HL-60 (cell line): ENCODE measurements around the gene HSD11B2.

Experiments
- DNase-seq, 2 experiments: peaks; one replicate each; pipeline ENCODE4 v3.0.0-alpha.2; 2010 to 2020; ENCODE audit warnings: low read depth in 1 of 2, low spot score in 1 of 2
- H3K27ac ChIP-seq: fragments of 250-450 bp; sonication (Bioruptor Pico); replicated peaks from 2 replicates; pipeline ENCODE4 v1.5.1; 2020; ENCODE audit warnings: mild to moderate bottlenecking, moderate library complexity
- H3K27me3 ChIP-seq: fragments of 250-450 bp; sonication (Bioruptor Pico); 2 replicates; pipeline ENCODE4 v1.5.1; 2021; ENCODE audit warnings: mild to moderate bottlenecking, moderate library complexity; ENCODE audit not compliant: insufficient read depth, poor library complexity, severe bottlenecking
- H3K4me3 ChIP-seq: replicated peaks from 2 replicates; pipeline ENCODE4 v1.5.1; 2011; ENCODE audit warnings: mild to moderate bottlenecking, control low read depth, low read length; ENCODE audit not compliant: insufficient read depth
- CTCF ChIP-seq: IDR thresholded peaks from one replicate; pipeline ENCODE4 v1.5.1; 2011; ENCODE audit warnings: low read length, control low read depth, inconsistent platforms; ENCODE audit not compliant: insufficient read depth
- GABPA ChIP-seq: IDR thresholded peaks from 2 replicates; pipeline ENCODE4 v1.6.1; 2012; ENCODE audit warnings: low read depth
- POLR2AphosphoS5 ChIP-seq: IDR thresholded peaks from 2 replicates; pipeline ENCODE4 v1.6.1; 2012; ENCODE audit warnings: low read depth
- REST ChIP-seq: IDR thresholded peaks from 2 replicates; pipeline ENCODE4 v1.6.1; 2012; ENCODE audit warnings: low read depth; ENCODE audit not compliant: insufficient replicate concordance
- SPI1 ChIP-seq: IDR thresholded peaks from 2 replicates; pipeline ENCODE4 v1.6.1; 2012; ENCODE audit warnings: low read depth, mild to moderate bottlenecking, borderline replicate concordance

The HSD11B2 gene

GRCh38 chr16:67456391-67457081 is 25.6 kb downstream of the HSD11B2 start:
- Histone ChIP-seq H3K4me3 (no peak overlapping the region), H3K27me3 (no peaks in the 10 kb centered on the region), H3K27ac (no peak overlapping the region)
- TF ChIP-seq SPI1 (no peak), REST (no peak), GABPA (no peak), CTCF (no peak), POLR2AphosphoS5 (no peak)
- no peak for DNase-seq

- no peak for DNase-seq
Observed at GRCh38 chr16:67457611-67458010, 26.7 kb downstream of the HSD11B2 start.

More at GRCh38 chr16:67457611-67458010, 26.7 kb downstream of the HSD11B2 start:
- Histone ChIP-seq H3K27me3 (no peaks in the 10 kb centered on the region), H3K4me3 (no peak overlapping the region), H3K27ac (no peak overlapping the region)
- no peak for TF ChIP-seq CTCF
- no peak for TF ChIP-seq REST
- TF ChIP-seq GABPA: no peak
- TF ChIP-seq SPI1: no peak
- no peak for TF ChIP-seq POLR2AphosphoS5
